ENCODE measurements around the gene FAF1.

FAF1 gene

DNA sequence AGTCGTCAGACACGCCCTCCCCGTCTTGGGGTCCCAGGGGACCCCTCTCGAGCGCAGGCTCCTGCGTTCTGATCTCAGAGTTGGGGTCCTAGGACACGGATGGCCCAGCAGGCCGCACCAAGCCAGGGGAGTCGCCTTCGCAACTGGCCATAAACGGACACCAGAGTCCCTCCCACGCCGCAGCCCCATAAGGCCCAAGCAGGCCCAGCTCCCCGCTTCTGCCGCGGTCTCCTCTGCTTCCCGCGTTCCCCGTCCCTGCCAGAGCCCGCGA lies 537.5 kb downstream of the FAF1 start:
- no peak for DNase-seq

- no peak for DNase-seq
Observed at GRCh38 chr1:50421768-50422674, 538.0 kb downstream of the FAF1 start.

GRCh38 chr1:50421366-50421748 lies 538.7 kb downstream of the FAF1 start:
- DNase-seq = no peak

DNA sequence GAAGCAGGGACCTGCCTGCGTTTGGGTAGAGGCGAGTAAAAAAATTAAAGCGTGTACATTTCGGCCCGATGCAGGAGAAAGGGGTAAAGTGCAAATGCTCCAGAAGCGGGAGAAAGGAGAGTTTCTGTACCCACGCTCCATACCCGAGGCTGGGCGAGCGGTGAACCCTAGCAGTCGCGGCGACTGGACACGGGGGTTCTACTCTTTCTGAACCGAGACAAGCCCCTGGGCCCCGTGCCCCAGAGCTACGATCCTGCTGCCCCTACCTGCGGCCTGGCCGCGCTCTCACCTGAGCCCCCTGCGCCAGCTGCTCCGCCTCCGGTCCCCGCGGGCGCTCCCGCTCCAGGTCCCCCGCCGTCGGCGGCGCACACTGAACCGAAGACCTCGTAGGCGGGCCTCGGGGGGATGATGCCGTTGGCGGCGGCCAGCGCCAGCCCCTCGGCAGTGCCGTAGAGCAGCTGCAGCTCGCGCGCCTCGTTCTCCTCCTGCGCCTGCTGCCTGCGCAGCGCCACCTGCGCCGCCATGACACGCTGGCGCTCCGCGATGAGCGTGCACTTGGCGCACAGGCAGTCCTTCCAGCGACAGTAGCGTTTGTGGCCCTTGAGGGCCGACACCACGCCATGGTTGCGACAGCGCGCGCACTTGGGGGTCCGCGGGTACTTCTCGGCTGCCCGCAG lies 539.2 kb downstream of the FAF1 start:
- no peak for DNase-seq

- no peak for DNase-seq
Observed at GRCh38 chr1:50419907-50420677, 540.0 kb downstream of the FAF1 start.

DNA sequence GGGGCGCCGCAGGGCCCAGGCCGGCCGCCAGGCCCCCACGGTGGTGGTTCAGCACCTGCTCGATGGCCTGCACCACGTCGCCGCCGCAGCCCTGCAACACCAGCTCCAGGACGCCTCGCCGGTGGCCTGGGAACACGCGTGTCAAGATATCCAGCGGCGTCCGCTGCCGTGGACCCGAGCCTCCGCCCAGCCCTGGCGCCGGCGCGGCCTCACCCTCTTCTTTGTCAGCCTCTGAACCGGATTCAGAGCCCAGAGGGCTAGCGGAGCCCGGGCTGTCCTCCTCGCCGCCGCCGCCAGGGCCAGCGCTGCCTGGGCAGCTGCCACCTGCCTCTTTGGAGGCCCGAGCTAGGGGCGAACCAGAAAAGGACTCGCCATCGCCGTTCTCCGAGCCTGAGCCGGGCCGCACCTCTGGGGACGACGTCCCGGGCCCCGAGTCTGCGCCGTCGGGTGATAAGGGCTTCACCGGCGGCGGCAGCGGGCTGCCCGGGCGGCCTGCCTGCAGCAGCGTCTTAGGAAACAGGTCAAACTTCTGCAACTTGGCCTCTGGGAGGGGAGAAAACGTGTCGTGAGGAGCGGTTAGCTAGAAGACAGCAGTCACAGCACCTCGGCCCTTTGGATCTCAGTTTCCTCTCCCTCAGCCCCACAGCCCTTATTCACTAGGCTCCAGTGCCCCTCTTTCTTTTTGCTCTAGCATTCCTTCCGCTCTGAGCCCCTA lies 540.7 kb downstream of the FAF1 start:
- no peak for DNase-seq

- no peak for DNase-seq
Observed at GRCh38 chr1:50418600-50419109, 541.4 kb downstream of the FAF1 start.

DNA sequence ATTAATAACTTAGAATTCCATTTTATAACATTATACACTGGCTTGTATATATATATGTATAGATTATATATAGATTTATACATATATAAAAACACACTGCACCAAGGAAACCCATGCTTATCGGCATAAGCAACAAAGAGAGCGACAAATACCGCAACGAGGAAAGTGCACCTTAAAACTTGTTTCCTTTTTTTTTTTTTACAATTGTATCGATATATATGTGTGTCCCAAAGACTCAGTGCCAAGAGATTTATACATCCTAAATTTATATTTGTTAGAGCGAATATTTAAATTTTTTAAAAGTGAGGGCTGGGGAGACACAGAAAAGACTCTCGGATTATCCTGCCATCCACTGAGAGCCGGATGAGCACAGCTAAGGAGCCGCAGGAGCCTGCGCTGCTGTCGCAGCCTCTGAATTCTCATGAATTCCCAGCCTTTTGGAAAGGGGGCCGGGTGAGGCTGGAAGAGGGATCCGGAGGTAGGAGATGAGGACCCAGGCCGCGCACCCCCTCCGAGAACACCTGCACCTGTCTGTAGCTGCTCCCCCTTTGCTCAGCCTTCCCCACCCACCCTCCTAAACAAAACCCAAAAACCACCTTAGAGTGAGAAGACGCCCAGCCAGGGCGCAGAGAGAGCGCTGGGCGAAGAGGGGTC lies 542.0 kb downstream of the FAF1 start:
- DNase-seq = no peak

DNA sequence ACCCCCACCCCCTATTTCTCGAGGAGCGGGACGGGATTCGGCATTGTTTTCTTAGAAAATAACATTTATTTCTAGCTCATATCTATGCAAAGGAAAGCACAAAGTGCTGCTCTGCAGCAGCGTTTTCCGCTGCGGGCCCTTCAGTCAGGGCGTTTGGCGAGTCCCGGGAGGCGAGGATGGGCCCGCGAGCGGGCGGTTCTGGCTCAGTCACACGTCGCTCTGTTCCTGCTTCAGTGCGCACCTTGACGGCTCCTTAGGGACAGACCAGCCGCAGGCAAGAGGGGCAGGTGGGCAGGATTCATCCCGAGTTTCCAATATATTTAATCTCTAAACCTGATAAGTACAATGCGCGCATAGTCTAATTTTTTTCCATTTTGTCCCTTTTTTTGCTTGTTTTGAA lies 542.6 kb downstream of the FAF1 start:
- no peak for DNase-seq

GRCh38 chr1:50416553-50417453 lies 543.3 kb downstream of the FAF1 start:
- DNase-seq = no peak

- DNase-seq = no peak
Observed at GRCh38 chr1:50416150-50416527, 543.9 kb downstream of the FAF1 start.

- no peak for DNase-seq
Observed at GRCh38 chr1:50415235-50416149, 544.6 kb downstream of the FAF1 start.

GRCh38 chr1:50414853-50415234 lies 545.2 kb downstream of the FAF1 start:
- DNase-seq = no peak

- no peak for DNase-seq
Observed at GRCh38 chr1:50412813-50413476, 547.1 kb downstream of the FAF1 start.

DNA sequence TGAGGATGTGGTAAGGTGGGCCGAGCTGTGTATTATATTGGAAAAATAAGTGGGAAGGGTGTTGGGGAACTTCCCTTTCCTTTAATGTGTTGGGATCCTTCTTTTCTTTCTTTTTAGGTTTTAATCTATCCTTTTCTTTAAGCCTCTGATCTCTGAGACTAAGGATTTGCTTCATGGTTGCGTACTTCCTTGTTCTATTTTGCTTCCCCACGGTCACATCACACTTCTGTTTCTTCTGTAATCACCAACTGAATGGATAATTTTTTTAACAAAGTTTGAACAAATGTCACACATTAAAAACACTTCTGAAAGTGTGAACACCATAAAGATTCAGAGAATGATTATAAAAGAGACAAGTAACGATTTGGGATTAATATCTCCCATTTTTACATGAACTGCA lies 554.3 kb downstream of the FAF1 start:
- no peak for DNase-seq

GRCh38 chr1:50393522-50394120 lies 566.4 kb downstream of the FAF1 start:
- DNase-seq = no peak

All from effector CD8-positive, alpha-beta T cell (primary cell).